GM19455 (cell line): ENCODE results near the gene NFYC.

Experiments used
- ATAC-seq: cut with Tn5 transposase; IDR thresholded peaks from one replicate; pipeline ENCODE4 v1.9.1; 2021; ENCODE audit not compliant: unreplicated experiment

NFYC gene

GRCh38 chr1:40734882-40735628 lies 43.6 kb downstream of the NFYC start:
- no peak for ATAC-seq

- ATAC-seq, result no peak
Observed at GRCh38 chr1:40736085-40736531, 44.6 kb downstream of the NFYC start.

GRCh38 chr1:40738831-40739230 lies 47.3 kb downstream of the NFYC start:
- no peak for ATAC-seq

DNA sequence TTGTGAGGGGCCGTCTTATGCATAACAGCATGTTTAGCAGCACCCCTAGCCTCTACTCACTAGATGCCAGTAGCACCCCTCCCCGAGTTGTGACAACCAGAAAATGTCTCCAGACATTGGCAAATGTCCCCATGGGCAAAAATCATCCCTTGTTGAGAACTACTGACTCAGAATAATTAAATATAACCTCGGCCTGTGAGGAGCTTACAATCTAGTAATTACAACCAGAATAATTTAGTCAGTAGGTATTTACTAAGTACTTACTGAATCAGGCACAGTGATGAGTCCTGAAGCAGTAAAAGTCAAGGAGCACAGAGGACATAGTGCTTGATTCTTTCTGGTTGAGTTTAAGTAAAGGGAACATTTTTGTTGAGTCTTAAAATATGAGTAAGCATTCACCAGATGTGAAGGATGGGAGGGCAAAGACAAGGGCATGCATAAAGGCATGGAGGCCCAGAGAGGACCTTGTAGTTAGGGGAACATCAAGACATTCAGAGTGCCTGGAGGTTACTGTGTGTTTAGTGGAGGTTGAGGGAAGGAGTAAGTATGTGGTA lies 48.0 kb downstream of the NFYC start:
- no peak for ATAC-seq

- no peak for ATAC-seq
Observed at GRCh38 chr1:40740039-40740996, 48.8 kb downstream of the NFYC start.

GRCh38 chr1:40740997-40741736 lies 49.7 kb downstream of the NFYC start:
- no peak for ATAC-seq

DNA sequence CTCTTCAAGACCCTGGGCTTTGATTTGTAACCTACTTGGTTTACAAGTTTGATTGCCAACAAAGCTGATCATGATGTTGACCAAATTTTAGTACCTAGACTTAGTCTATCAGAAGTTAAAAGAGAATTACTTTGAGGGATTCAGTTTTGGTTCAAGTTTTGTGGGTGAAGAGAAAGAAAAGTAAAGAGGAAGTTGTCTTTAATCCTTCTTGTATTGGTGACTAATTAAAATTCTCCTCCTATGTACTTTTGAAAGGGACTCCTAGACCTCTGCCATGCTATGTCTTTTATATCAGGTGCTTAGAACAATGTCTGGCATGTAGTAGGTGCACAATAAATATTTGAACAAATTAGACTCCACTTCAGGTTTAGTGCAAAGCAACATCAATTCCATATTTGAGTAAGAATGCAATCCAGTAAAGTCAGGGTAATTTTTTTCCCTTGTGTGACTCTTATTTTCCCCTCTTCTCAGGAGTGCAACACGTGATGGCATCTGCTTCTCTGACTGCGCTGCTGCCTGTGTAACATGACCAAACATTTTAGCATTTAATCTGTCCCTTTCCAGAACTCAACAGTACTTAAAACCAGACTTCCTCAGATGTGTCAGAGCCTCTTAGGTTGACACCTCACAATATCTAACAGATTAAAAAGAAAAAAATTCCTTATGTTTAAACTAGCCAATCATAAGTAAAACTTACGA lies 51.0 kb downstream of the NFYC start:
- no peak for ATAC-seq

DNA sequence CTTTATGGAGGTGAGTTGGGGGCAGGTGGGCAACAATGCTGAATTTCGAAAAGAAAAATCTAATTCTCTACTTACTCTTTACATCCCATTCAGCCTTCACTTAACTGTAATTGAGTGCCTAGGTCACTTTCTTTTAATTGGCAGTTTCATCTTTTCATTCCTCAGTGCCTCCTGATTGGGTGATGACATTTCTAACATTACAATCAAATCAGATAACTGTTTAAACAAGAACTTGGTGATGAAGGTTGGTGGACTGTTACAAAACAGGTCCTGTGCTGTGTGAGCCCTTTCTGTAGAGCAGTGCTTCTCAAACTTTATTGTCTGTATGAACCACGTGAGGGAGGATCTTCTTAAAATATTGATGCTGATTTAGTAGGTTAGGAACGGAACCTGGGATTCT lies 51.9 kb downstream of the NFYC start:
- no peak for ATAC-seq

DNA sequence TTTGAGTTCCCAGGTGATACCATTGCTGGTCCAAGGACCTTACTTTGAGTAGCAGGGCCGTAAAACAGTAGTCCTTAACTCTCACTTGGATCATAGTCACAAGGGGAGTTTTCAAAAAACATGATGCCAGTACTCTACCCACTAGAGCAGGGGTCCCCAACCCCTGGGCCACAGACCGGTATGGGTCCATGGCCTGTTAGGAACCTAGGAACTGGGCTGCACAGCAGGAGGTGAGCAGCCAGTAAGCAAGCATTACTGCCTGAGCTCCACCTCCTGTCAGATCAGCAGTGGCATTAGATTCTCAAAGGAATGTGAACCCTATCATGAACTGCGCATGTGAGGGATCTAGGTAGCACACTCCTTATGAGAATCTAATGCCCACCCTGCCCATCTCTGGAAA lies 52.4 kb downstream of the NFYC start:
- ATAC-seq, result no peak

DNA sequence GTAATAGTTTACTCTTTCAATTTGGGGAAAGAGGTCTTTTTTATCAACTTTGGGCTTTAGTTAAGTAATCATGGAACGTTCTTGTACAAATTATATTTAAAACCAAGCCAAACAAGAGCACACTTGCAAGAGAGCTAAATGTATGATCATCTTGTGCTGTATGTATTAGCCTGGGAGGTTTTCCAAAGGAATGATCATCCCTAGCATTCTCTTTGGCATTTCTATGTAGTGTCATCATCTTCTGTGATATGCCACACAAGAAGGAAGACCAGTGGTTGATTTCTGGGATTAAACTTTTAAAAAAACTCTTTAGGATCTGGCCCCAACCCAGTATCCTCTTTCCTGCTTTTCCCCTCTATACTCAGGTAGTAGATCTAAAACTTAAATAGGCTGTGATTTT lies 53.7 kb downstream of the NFYC start:
- ATAC-seq, result no peak

DNA sequence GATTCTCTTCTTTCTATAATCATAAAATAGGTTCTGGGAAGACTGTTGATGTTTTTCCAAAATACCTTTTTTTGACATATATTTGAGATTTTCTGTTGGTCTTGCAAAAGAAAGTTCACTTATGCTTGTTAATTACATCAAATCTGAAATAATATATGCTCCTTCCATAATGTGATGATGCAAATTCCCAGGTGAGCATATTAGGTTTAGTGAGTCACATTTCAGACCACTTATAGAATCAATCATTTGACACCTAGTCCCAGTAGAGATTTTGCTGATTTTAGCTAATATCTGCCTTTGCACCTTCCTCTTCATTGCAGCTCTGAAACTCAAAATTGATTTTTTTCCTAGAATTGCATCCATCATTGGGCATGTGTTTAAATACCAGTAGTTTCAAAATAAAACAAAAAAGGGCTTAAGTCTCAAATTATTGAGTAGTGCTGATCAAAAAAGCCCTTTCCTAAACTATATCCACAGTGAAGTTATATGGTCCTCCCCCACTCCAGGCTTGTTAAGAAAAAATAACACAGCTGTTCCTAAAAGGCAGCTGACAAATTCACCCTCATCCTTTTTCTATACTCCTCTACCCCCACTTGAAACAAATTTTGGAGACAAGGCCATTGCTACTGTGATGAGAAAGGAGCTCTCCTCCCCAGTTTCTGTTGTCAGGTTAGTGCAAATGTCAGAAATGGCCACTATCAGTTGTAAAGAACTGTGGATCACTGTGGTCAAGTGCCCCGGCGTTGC lies 55.0 kb downstream of the NFYC start:
- no peak for ATAC-seq

- ATAC-seq, result no peak
Observed at GRCh38 chr1:40748841-40749718, 57.6 kb downstream of the NFYC start.

DNA sequence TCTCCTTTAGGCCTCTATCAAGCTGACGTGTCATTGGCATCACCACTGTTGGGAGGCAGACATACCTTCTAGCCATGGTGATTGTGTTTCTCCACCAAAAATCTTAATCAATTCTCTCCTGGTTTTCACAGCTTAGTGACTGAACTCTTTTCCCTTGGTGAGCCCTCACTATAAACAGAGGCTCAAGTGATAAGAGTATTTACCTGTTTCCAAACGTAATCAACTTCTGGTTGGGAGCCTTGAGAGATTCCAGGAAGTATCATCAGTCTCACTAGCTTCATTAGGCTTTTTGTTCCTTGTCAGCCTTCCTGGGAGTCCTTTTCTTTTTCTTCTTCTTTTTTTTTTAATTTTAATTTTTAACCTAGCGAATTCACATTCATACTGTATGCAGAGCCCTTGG lies 58.3 kb downstream of the NFYC start:
- ATAC-seq, result no peak

DNA sequence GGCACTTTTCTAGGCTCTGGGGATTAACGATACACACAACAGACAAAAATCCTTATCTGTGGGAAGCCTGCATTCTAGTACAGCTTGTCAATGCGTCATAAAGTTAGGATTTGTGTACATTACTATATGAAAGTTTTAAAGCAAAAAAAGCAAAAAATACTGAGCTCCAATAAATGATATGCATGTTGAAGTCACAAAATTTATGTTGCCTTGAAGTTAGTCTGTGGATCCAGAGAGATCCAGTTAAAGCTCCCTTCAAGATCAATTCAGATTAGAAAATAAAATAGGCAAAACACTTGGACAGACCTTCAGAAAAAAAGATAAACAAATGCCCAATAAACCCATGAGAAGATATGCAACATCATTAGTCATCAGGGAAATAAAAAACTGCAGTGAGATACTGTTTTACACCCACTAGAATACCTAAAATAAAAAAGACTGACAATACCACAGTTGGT lies 59.0 kb downstream of the NFYC start:
- ATAC-seq, result no peak

GRCh38 chr1:40751802-40752201 lies 60.3 kb downstream of the NFYC start:
- no peak for ATAC-seq

GRCh38 chr1:40753142-40753882 lies 61.8 kb downstream of the NFYC start:
- no peak for ATAC-seq

- ATAC-seq, result no peak
Observed at GRCh38 chr1:40754201-40754600, 62.7 kb downstream of the NFYC start.

GRCh38 chr1:40755067-40755466 lies 63.6 kb downstream of the NFYC start:
- ATAC-seq, result no peak
